ENCODE results near the gene LEPROT. TPM values are rescaled to one million over a fixed set of nuclear protein-coding genes. Genes with fewer than 3 reads are reported as not detected.

Gene LEPROT
- total and polyA plus RNA-seq, 2 of the 8 experiments (the other 6 are each of a cell fraction or from before 2014, with no cell fraction given) = 25.7 to 27.2 TPM

DNA sequence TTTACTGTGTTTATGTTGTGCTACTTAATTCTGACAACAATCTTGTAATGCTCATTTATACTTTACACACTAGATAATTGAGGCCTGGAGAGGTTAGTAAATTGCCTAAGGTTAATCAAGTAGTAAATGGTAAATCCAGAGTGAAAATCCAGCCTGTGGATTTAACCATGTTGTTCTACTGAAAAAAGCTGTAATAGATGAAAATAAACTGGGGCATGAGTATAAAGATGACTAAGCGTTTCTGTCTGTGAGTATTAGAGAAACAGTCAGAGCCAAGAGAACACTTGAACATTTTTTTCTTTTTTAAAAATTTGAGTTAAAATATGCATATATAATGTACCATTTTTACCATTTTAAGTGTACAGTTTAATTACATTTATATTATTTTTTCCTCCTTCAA is 47.9 kb upstream of the LEPROT start:
- Histone ChIP-seq H3K14ac (ENCODE audit: insufficient read length) (no peak overlapping the region), H3K9me3 (ENCODE audit: insufficient read depth in 2 of 2, low read depth in 1 of 2, low read length in 1 of 2) (no peaks in the 10 kb centered on the region), H3K27ac (ENCODE audit: low read depth, low read length) (no peak overlapping the region), H3K79me1 (ENCODE audit: low read depth, low read length) (no peaks in the 10 kb centered on the region), H2AFZ (ENCODE audit: low read length) (no peak overlapping the region), H4K8ac (ENCODE audit: extremely low read depth, insufficient read depth, low read length) (no peak overlapping the region), H3K23me2 (ENCODE audit: low read depth, low read length) (no peaks in the 10 kb centered on the region), H4K20me1 (replicated peaks in 1 of 2; ENCODE audit: control insufficient read depth in 1 of 2, insufficient read depth in 2 of 2, low read length in 2 of 2) (no peaks in the 10 kb centered on the region), H3K27me3 (replicated peaks in 1 of 4; ENCODE audit: control insufficient read depth in 3 of 4, extremely low read depth in 1 of 4, insufficient read depth in 3 of 4, low read length in 3 of 4) (no peaks in the 10 kb centered on the region), H2BK12ac (ENCODE audit: low read depth, low read length) (no peak overlapping the region), H2BK120ac (replicated peaks; ENCODE audit: low read depth, low read length) (no peak overlapping the region), H2BK20ac (ENCODE audit: low read length) (no peak overlapping the region), H4K5ac (ENCODE audit: insufficient read length, low read depth, low read length) (no peak overlapping the region), H3K4me1 (replicated peaks in 1 of 4; ENCODE audit: control insufficient read depth in 3 of 4, insufficient read depth in 4 of 4, low read length in 3 of 4) (no peaks in the 10 kb centered on the region), H3K9ac (replicated peaks in 1 of 4; ENCODE audit: extremely low read depth in 1 of 4, low read depth in 3 of 4, low read length in 3 of 4) (no peak overlapping the region), H3K4me2 (ENCODE audit: insufficient read depth in 1 of 2, low read depth in 2 of 2, low read length in 2 of 2) (no peak overlapping the region), H3K36me3 (ENCODE audit: control insufficient read depth in 2 of 4, insufficient read depth in 4 of 4, low read length in 3 of 4) (no peaks in the 10 kb centered on the region), H3K18ac (ENCODE audit: extremely low read depth, low read length) (no peak overlapping the region), H3K56ac (replicated peaks; ENCODE audit: insufficient read length, low read depth, low read length) (no peak overlapping the region), H2AK5ac (ENCODE audit: low read depth, low read length) (no peak overlapping the region), H3K79me2 (ENCODE audit: control insufficient read depth in 1 of 2, insufficient read depth in 2 of 2, low read length in 2 of 2) (no peaks in the 10 kb centered on the region), H2BK5ac (ENCODE audit: low read depth, low read length) (no peak overlapping the region), H3K4ac (replicated peaks; ENCODE audit: insufficient read length, low read depth, low read length) (no peak overlapping the region), H3K4me3 (ENCODE audit: extremely low read depth in 1 of 4, insufficient read depth in 2 of 4, low read depth in 3 of 4, low read length in 4 of 4) (no peak overlapping the region), H4K91ac (replicated peaks; ENCODE audit: insufficient read length, low read length) (no peak overlapping the region), H3K23ac (ENCODE audit: insufficient read length) (no peak overlapping the region), H2BK15ac (ENCODE audit: low read length) (no peak overlapping the region)
- no peak for FAIRE-seq
- DNase-seq (ENCODE audit: low read depth in 1 of 2, low spot score in 2 of 2) = no peak
- CTCF ChIA-PET (ENCODE audit: partially characterized antibody) = interaction anchor here (1.5 kb wide), 1 partner anchor 8 kb away, joined by 4 read pairs; no protein-coding TSS in a partner anchor
- POLR2A ChIA-PET (ENCODE audit: partially characterized antibody) = no interaction called here
- 93% methylated on average over 1 of the region's 1 CpG; no CpG with 5 or more reads in 1 of the 2 experiments for WGBS, 2 experiments (ENCODE audit: extremely low coverage in 1 of 2, insufficient coverage in 1 of 2, insufficient read length in 1 of 2, insufficient replicate concordance in 2 of 2, low coverage in 1 of 2, low lambda C conversion rate in 2 of 2, missing lambda C conversion rate in 1 of 2)
- TF ChIP-seq GABPA (IDR thresholded peaks at IDR 0.05; ENCODE audit: borderline replicate concordance, insufficient read depth, low read length) (no peak), SP2 (IDR thresholded peaks at IDR 0.05; ENCODE audit: low read length) (no peak), SRF (IDR thresholded peaks at IDR 0.05; ENCODE audit: low read depth, low read length) (no peak), FOSL1 (IDR thresholded peaks at IDR 0.05; ENCODE audit: insufficient read depth, low read depth, low read length) (no peak), KDM1A (IDR thresholded peaks at IDR 0.05; ENCODE audit: borderline replicate concordance, low read length) (no peak), RAD21 (IDR thresholded peaks at IDR 0.05 in 1 of 2, conservative IDR thresholded peaks at IDR 0.05 in 1 of 2; ENCODE audit: low read depth in 2 of 2, low read length in 2 of 2) (no peak), NANOG (IDR thresholded peaks at IDR 0.05; ENCODE audit: insufficient read depth, low read depth, low read length, poor library complexity, severe bottlenecking) (no peak), ZNF274 (IDR thresholded peaks at IDR 0.05; ENCODE audit: borderline replicate concordance, extremely low read depth, low read length) (no peak), HDAC6 (IDR thresholded peaks at IDR 0.05; ENCODE audit: low read depth, low read length) (no peak)
- TF ChIP-seq, protein P1, sequence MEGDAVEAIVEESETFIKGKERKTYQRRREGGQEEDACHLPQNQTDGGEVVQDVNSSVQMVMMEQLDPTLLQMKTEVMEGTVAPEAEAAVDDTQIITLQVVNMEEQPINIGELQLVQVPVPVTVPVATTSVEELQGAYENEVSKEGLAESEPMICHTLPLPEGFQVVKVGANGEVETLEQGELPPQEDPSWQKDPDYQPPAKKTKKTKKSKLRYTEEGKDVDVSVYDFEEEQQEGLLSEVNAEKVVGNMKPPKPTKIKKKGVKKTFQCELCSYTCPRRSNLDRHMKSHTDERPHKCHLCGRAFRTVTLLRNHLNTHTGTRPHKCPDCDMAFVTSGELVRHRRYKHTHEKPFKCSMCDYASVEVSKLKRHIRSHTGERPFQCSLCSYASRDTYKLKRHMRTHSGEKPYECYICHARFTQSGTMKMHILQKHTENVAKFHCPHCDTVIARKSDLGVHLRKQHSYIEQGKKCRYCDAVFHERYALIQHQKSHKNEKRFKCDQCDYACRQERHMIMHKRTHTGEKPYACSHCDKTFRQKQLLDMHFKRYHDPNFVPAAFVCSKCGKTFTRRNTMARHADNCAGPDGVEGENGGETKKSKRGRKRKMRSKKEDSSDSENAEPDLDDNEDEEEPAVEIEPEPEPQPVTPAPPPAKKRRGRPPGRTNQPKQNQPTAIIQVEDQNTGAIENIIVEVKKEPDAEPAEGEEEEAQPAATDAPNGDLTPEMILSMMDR (IDR thresholded peaks at IDR 0.05; ENCODE audit: control extremely low read depth in 1 of 3, insufficient read depth in 1 of 3, low read depth in 1 of 3, low read length in 3 of 3) = no peak
- TF ChIP-seq, protein P2, sequence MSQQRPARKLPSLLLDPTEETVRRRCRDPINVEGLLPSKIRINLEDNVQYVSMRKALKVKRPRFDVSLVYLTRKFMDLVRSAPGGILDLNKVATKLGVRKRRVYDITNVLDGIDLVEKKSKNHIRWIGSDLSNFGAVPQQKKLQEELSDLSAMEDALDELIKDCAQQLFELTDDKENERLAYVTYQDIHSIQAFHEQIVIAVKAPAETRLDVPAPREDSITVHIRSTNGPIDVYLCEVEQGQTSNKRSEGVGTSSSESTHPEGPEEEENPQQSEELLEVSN (IDR thresholded peaks at IDR 0.05) = no peak

Data from H1 (cell line).